GM21423 (cell line): Measurements from ENCODE around the gene CGNL1.

ENCODE experiments used
- ATAC-seq: cut with Tn5 transposase; IDR thresholded peaks from one replicate; pipeline ENCODE4 v1.9.1; 2021; ENCODE audit warnings: mild to moderate bottlenecking, moderate library complexity; ENCODE audit not compliant: unreplicated experiment

The CGNL1 gene

DNA sequence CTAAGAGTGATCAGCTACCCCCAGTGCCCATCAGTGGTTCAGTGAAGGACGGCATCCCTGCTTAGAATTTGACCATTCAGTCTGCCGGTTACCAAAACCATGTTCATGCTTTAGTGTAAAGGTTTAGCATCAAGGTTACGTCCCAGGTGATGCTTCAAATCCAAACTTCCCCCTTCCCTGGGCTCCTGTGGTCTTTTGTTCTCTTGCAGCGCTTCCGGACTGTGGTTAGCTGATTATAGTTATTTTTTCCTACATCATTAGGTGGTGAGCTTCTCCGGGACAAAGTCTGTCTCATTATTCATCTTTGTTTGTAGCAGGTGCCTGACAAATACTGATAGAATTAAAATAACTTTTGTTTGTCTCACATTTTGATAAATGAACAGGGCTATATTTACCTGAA is 187.1 kb downstream of the CGNL1 start:
- no peak for ATAC-seq

DNA sequence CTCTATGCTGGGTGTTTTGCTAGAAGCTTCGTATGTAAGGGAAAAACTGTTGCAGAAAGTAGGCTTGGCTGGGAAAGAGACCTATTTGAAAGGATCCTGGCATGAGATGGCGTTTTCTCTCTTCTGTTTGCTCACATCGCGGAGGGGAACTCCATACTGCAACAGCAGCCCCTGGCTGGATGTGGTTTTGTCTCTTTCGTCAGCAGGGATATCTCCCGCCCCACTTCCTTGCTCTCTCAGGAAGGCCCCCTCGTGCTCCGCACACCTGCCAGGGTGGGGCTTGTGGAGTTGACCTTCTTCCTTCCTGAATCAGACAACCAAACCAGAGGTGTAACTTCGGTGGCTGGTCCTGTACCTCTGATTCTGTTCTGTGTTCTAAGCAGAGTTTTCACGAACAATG is 189.0 kb downstream of the CGNL1 start:
- no peak for ATAC-seq

DNA sequence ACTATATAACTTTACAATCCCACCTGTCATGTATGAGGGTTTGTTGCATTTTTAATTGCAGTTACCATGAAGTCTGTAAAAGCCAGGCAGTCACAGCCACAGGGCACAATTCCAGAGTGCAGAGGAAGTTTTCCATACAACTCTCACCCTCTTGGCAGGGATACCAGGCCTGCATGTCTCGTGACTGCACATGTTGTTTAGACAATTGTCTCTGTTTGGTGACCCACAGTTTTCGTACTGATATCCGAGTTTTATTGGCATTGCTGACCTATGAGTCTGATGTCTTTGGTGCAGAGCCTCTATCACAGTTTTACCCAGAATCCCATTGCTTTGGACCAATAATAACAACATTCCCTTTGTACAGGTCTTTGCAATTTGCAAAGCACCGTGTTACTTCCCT is 190.5 kb downstream of the CGNL1 start:
- ATAC-seq = no peak

DNA sequence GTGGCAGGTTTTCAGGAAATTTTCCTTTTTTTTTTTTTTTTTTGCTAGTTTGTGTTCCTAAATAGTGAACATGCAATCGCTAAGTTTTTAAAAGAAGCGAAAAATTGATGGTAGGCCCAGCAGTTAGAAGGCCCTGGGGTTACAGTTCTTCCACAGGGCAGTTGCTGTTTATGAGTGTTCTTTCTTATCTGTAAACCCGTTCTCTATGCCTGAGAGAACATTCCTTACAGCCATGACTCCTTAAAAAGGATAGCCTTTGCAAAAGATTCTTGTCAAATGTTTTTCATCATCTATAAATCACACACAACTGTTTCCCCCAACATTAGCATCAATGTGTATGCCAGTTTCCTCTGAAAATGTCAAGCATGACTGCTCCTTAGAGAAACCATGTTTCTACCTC is 191.6 kb downstream of the CGNL1 start:
- ATAC-seq = no peak

- no peak for ATAC-seq
These were observed 192.0 kb downstream of the CGNL1 start for GRCh38 chr15:57568299-57568698.

DNA sequence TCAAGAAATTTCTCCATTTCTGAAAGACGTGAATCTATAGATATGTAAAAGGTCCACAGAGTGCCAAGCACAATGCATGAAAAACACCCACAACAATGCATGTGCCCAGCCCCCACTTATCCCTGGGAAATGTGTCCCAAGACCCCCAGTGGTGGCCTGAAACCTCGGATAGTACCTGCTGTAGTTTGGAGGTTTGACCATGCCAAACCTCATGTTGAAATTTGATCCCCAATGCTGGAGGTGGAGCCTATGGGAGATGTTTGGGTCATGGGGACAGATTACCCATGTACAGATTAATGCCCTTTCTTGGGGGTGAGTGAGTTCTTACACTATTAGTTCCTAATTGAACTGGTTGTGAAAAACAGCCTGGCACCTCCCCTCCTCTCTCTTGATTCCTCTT is 194.0 kb downstream of the CGNL1 start:
- no peak for ATAC-seq

GRCh38 chr15:57570994-57571393 is 194.7 kb downstream of the CGNL1 start:
- no peak for ATAC-seq

DNA sequence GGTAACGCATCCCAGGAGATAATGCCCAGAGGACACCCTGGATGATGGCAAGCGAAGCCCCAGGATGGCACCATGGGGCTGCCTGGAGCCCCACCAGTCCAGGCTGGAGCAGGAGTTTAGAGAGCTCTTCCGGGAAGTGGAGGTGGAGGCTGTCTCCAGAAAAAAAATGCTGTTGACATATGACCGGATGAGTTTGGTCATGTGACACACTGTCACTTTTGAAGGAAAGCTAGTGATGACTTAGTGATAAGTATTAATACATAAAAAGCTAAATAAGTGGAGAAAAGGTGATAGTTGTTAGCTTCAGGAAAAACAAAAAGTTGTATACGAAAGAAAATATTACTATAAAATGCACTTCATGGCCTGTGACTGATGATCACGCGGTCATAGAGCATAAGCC is 195.4 kb downstream of the CGNL1 start:
- no peak for ATAC-seq

DNA sequence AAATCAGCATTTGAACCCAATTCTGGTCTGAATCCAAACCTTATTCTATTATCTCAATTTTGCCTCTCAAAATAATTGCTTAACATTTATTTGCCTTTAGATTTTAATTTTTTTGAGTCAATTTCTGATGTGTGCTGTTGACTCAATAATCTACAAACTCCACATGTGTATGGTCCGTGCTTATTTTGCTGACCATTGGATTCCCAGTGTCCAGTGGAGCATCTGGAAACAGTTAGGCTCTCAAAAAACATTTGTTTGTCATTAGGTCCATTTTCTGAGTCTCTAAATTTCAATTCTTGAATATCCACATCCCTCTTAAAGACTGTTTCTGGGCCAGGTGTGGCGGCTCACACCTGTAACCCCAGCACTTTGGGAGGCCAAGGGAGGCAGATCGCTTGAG is 196.2 kb downstream of the CGNL1 start:
- ATAC-seq = no peak

DNA sequence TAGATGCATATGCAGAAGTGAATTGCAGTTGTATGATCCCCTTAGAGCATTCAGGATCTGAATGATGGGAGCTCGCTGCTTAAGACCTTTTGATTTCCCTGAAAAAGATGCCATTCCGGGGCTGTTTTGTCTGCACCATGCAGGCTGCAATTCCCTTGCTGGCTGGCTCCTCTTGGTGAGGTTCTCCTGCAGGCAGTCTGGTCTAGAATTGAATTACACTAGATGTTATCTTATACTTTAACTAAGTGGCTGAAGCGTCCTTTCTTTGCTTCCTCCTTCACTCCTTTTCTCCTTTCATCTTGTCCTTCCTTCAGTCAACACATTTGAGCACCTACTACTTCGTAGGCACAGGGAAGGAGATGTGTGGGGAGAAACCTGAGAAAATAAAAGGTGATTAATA is 196.8 kb downstream of the CGNL1 start:
- no peak for ATAC-seq

- no peak for ATAC-seq
These were observed 199.1 kb downstream of the CGNL1 start for GRCh38 chr15:57575363-57575762.

DNA sequence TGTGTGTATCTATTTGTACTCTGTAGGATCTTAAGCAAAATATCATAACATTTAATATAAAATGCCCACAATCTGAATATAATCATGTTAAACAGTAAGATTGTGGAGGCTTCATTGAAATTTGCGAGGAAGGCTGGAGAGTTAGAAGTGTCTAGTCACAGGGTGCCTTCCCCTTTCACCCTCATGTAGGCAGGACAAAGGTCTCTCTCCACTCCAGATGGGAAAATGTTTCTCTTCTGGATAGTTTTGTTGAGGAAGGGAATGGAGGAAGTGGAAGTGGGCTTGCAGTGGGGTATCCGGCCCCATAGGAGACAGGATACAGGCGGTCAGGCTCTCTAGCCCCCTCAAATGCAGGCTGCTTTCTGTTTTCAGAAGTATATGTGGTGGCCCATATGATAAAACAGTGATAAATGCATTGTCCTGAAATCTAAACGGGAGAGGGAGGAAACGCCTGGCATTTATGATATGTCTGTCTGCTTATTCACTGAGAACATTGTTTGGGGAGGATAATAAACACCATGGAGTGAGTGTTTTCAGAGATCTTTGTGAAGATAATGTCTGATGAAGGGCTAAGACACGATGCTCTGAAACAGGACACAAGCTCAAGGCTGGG is 202.1 kb downstream of the CGNL1 start:
- no peak for ATAC-seq

DNA sequence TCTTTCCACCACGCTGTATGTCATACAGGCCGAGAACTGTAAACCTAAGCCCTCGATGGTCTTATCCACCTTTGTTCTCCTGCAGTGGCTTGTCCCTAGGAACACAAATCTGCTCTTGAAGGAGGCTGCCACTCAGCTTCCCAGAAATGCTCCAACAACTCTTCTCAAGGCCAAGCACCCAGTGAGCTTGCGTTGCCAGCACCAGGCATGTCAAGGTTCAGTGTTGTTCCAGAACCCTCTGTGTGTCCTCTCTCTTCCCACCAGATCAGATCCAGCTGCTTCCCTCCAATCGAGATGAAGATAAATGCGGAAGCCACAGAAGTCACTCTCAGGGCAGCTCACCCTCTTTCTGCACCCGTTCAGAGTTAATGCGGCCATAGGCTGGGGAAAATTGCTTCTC is 204.1 kb downstream of the CGNL1 start:
- ATAC-seq = no peak

DNA sequence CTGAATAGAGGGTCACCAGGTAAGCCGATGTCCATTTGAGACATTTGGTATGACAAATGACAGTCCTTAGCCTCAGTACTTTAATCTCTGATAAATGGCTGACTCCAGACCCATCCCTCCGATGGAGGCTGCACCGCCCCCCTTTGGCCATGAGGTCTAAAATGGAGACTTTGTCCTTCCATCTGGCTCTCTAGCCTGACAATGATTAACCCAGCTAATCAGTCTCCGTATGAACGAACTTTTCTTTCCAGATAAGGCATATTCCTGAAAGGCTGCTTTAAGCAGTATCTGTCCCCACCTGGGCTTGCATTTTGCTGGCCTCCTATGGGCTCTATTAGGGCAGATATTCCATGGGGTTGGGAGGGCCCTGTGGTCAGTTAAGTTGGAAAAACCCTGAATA is 204.6 kb downstream of the CGNL1 start:
- ATAC-seq = no peak

GRCh38 chr15:57582090-57582489 is 205.8 kb downstream of the CGNL1 start:
- no peak for ATAC-seq

- no peak for ATAC-seq
These were observed 207.0 kb downstream of the CGNL1 start for GRCh38 chr15:57583282-57583681.

DNA sequence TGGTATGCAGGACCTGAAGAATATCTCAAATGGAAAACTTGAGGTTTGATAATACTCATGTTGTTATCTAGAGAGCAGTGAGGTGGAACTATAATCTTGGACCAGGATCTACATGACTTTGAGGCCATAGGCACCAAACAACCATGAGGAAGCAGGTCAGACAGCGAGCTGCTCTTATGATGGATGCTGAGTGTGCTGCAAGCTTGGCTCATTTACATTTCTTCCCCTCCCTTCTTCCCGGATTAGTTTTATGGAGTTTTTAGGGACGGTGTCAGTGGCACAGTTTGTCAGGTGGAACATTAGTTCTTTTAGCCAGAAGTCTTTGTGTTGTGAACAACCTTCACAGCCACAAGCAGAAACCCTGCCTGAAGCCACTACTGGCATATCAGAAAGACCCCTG is 207.4 kb downstream of the CGNL1 start:
- ATAC-seq = no peak

DNA sequence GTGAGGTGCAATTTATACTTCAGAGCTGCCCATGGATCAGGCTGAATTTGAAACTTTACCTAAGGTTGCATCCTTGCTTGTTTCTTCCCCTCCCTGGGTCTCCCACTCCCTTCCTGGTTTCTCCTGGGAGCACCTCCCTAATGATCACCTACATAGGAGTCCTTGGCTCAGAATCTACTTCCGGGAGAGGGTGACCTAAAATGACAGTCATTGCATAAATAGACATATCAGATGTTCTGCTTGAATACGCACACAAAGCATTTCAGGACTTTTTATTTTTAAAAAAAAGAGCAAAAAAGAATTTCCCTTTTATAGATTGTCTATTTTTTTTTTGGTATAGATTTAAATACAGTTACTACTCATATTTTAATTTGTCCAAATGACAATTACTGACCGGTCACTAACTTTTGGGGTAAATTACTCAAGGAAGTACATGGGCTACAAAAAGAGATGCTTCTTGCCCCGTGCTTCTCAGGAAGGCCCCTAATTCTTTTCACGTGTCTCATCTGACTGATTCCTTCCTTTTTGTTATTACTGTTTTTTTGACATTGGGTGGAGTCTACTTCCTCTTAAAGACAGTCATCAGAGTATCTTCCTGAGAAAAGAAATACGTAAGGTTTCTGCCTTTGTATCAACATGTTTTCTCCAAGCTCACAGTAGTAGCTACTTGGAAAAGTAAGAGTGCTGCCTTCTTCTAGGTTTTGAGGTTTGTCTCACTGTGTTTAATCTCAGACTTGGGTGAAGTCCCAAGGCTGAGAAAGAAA is 210.5 kb downstream of the CGNL1 start:
- no peak for ATAC-seq

- no peak for ATAC-seq
These were observed 213.0 kb downstream of the CGNL1 start for GRCh38 chr15:57589281-57589680.

GRCh38 chr15:57589754-57590153 is 213.4 kb downstream of the CGNL1 start:
- no peak for ATAC-seq

DNA sequence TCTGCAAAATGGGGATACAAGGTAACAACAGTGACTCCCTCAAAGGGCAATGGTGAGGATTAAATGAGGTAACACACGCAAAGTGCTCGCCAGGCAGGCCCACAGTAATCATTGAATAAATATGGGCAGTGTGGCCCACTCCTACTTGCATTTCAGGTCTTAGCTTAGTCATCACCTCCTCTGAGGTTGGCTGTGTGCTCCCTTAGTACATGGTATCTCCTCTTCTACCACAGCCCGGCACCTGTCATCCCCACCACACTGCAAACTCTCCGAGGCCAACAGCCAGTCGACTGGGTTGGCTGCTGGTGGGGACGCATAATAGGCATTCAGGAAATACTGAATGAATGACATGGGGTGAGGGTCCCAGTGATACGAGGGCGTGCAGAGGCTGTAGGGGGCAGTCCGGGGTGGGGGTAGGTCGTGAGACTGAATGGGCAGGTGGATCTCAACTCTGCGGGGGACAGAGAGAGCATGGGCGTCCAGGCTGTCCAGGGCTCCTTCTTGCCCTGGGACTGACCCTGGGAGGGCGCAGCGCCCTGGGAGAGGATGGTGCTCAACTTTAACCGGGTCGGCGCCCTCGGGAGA is 215.0 kb downstream of the CGNL1 start:
- no peak for ATAC-seq

DNA sequence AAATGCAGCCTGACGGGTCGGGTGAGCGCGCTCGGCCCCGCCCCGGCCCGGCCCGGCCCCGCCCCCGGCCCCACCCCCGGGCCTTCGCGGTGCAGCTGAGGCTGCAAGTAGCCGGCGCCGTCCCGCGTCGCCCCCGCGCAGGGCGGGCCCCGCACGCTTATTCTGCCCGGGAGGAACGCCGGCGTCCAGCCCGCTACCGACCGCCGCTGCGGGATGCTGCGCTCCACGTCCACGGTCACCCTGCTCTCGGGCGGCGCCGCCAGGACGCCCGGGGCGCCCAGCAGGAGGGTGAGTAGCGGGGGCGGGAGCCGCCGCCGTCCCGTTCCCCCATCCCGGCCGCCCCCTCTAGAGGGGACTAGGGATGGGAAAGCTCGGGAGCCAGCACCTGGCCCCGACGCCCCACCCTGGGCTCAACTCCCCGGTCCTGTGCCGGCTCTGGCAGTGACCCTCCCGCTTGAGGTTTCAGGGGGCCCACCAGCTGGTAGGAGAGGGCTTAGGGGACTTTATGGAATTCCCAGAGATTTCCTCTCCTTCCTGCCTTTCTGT is 215.6 kb downstream of the CGNL1 start, which contains the start of gene MYZAP:
TSS of gene MYZAP (plus strand) at position 83 of the 546 bp plus-strand sequence. CDS start at position 214, 131 bp downstream.
- ATAC-seq = no peak
